NT2/D1 (cell line): ENCODE measurements around the gene BID.
"Not testable (repeated sequence)": the region's sequence is repeated elsewhere in the genome, so short reads cannot be mapped to it uniquely, and the experiment has no call there.

Experiments used
- DNase-seq: peaks from one replicate; pipeline ENCODE4 v3.0.0-alpha.2; 2011; ENCODE audit warnings: low read depth, low spot score
- H3K27me3 ChIP-seq: 2 replicates; pipeline ENCODE4 v1.6.0; 2011; ENCODE audit warnings: mild to moderate bottlenecking; ENCODE audit not compliant: insufficient read length, insufficient read depth
- H3K36me3 ChIP-seq: 2 replicates; pipeline ENCODE4 v1.6.1; 2011; ENCODE audit warnings: mild to moderate bottlenecking, low read length, mixed read lengths; ENCODE audit not compliant: insufficient read depth, insufficient read length
- H3K4me1 ChIP-seq: 2 replicates; pipeline ENCODE4 v1.5.1; 2011; ENCODE audit not compliant: insufficient read depth, insufficient read length
- H3K4me3 ChIP-seq: 2 replicates; pipeline ENCODE4 v1.5.1; 2011; ENCODE audit warnings: low read depth; ENCODE audit not compliant: insufficient read length
- H3K9ac ChIP-seq: 2 replicates; pipeline ENCODE4 v1.6.0; 2011; ENCODE audit warnings: low read depth; ENCODE audit not compliant: insufficient read length
- H3K9me3 ChIP-seq: 2 replicates; pipeline ENCODE4 v1.5.1; 2011; ENCODE audit warnings: mild to moderate bottlenecking, low read length; ENCODE audit not compliant: insufficient read depth
- SUZ12 ChIP-seq: IDR thresholded peaks from 2 replicates; pipeline ENCODE4 v1.6.1; 2011; ENCODE audit not compliant: insufficient read length, insufficient read depth; ENCODE audit errors: extremely low read depth
- YY1 ChIP-seq: IDR thresholded peaks from 2 replicates; pipeline ENCODE4 v1.6.1; 2011; ENCODE audit not compliant: insufficient read length, insufficient read depth
- ZNF274 ChIP-seq: IDR thresholded peaks from 2 replicates; pipeline ENCODE4 v1.6.1; 2011; ENCODE audit warnings: mild to moderate bottlenecking, low read depth, low read length

BID gene

GRCh38 chr22:17770180-17771077, 3.8 kb downstream of the BID start:
- Histone ChIP-seq H3K36me3 (peaks cover 5% of the 10 kb centered on the region), H3K4me3 (no peak overlapping the region), H3K4me1 (peaks cover 4% of the 10 kb centered on the region), H3K9ac (no peak overlapping the region), H3K9me3 (no peaks in the 10 kb centered on the region), H3K27me3 (peaks cover 4% of the 10 kb centered on the region)
- DNase-seq: no peak
- TF ChIP-seq ZNF274 (no peak), YY1 (no peak), SUZ12 (no peak)

GRCh38 chr22:17769716-17770082, 4.6 kb downstream of the BID start:
- Histone ChIP-seq H3K27me3 (peaks cover 4% of the 10 kb centered on the region), H3K4me1 (peaks cover 4% of the 10 kb centered on the region), H3K9me3 (no peaks in the 10 kb centered on the region), H3K36me3 (peaks cover 5% of the 10 kb centered on the region), H3K9ac (no peak overlapping the region), H3K4me3 (no peak overlapping the region)
- DNase-seq: no peak
- no peak for TF ChIP-seq SUZ12
- no peak for TF ChIP-seq YY1
- TF ChIP-seq ZNF274: no peak

- Histone ChIP-seq H3K4me1 (peaks cover 4% of the 10 kb centered on the region), H3K4me3 (no peak overlapping the region), H3K27me3 (peaks cover 4% of the 10 kb centered on the region), H3K36me3 (peaks cover 5% of the 10 kb centered on the region), H3K9ac (no peak overlapping the region), H3K9me3 (no peaks in the 10 kb centered on the region)
- no peak for DNase-seq
- no peak for TF ChIP-seq YY1
- TF ChIP-seq ZNF274: no peak
- TF ChIP-seq SUZ12: no peak
These were observed 5.1 kb downstream of the BID start for GRCh38 chr22:17769013-17769715.

GRCh38 chr22:17767233-17768065, 6.8 kb downstream of the BID start:
- Histone ChIP-seq H3K9ac (no peak overlapping the region), H3K27me3 (no peaks in the 10 kb centered on the region), H3K4me3 (no peak overlapping the region), H3K9me3 (no peaks in the 10 kb centered on the region), H3K36me3 (peaks cover 5% of the 10 kb centered on the region), H3K4me1 (no peaks in the 10 kb centered on the region)
- DNase-seq: no peak
- no peak for TF ChIP-seq ZNF274

- not testable (repeated sequence) for H3K27me3 ChIP-seq, H3K36me3 ChIP-seq, H3K9ac ChIP-seq, H3K4me1 ChIP-seq, H3K4me3 ChIP-seq, H3K9me3 ChIP-seq, DNase-seq
These were observed 9.4 kb downstream of the BID start for GRCh38 chr22:17764852-17765251.

GRCh38 chr22:17764036-17764435, 10.2 kb downstream of the BID start:
- TF ChIP-seq SUZ12 (no peak), ZNF274 (no peak), YY1 (no peak)
- H3K36me3 ChIP-seq: no peaks in the 10 kb centered on the region
- H3K4me1 ChIP-seq: no peaks in the 10 kb centered on the region
- no peak overlapping the region for H3K9ac ChIP-seq
- no peak overlapping the region for H3K4me3 ChIP-seq
- no peak for DNase-seq
- no peaks in the 10 kb centered on the region for H3K9me3 ChIP-seq
- H3K27me3 ChIP-seq: no peaks in the 10 kb centered on the region

- not testable (repeated sequence) for H3K4me3 ChIP-seq, H3K27me3 ChIP-seq, H3K9me3 ChIP-seq, H3K9ac ChIP-seq, DNase-seq, H3K4me1 ChIP-seq, H3K36me3 ChIP-seq
These were observed 10.8 kb downstream of the BID start for GRCh38 chr22:17763442-17763841.
